Eye (tissue), 1 donor: ENCODE results near the gene NENF.
"Not testable (repeated sequence)": the region's sequence is repeated elsewhere in the genome, so short reads cannot be mapped to it uniquely, and the experiment has no call there.

Experiments
- DNase-seq: peaks from one replicate; pipeline ENCODE4 v3.0.0-alpha.2; 2015

Gene NENF

GRCh38 chr1:212461916-212462660 lies 29.4 kb downstream of the NENF start:
- no peak for DNase-seq

- DNase-seq = peak; percentile 66
These were observed 31.0 kb downstream of the NENF start for GRCh38 chr1:212463565-212464285.

GRCh38 chr1:212465311-212465710 lies 32.6 kb downstream of the NENF start:
- no peak for DNase-seq

GRCh38 chr1:212466437-212466836 lies 33.7 kb downstream of the NENF start:
- DNase-seq = no peak

- DNase-seq = no peak
These were observed 34.4 kb downstream of the NENF start for GRCh38 chr1:212466898-212467650.

- DNase-seq = no peak
These were observed 35.2 kb downstream of the NENF start for GRCh38 chr1:212467843-212468482.

GRCh38 chr1:212470059-212470458 lies 37.3 kb downstream of the NENF start:
- DNase-seq = peak; percentile 50

GRCh38 chr1:212471286-212471685 lies 38.6 kb downstream of the NENF start:
- no peak for DNase-seq

- no peak for DNase-seq
These were observed 39.4 kb downstream of the NENF start for GRCh38 chr1:212471891-212472675.

- DNase-seq = no peak
These were observed 41.0 kb downstream of the NENF start for GRCh38 chr1:212473729-212474128.

GRCh38 chr1:212475151-212475550 lies 42.4 kb downstream of the NENF start:
- no peak for DNase-seq

GRCh38 chr1:212475831-212476230 lies 43.1 kb downstream of the NENF start:
- DNase-seq = not testable (repeated sequence)

- DNase-seq = peak; percentile 95
These were observed 44.4 kb downstream of the NENF start for GRCh38 chr1:212477014-212477679.

GRCh38 chr1:212477680-212478466 lies 45.2 kb downstream of the NENF start:
- DNase-seq = no peak

GRCh38 chr1:212478467-212479025 lies 45.8 kb downstream of the NENF start:
- DNase-seq = no peak

GRCh38 chr1:212479188-212479587 lies 46.5 kb downstream of the NENF start:
- no peak for DNase-seq

GRCh38 chr1:212480711-212481437 lies 48.2 kb downstream of the NENF start:
- not testable (repeated sequence) for DNase-seq

GRCh38 chr1:212481438-212481767 lies 48.7 kb downstream of the NENF start:
- no peak for DNase-seq

- DNase-seq = no peak
These were observed 49.4 kb downstream of the NENF start for GRCh38 chr1:212482006-212482636.
